Prostate gland (tissue), 2 donors: ENCODE data around the gene GALR1. TPM values are rescaled to one million over a fixed set of nuclear protein-coding genes. Genes with fewer than 3 reads are reported as not detected.

Source experiments
- DNase-seq: peaks from one replicate; pipeline ENCODE4 v3.0.0-alpha.2; 2019; ENCODE audit warnings: low spot score
- H3K27ac ChIP-seq, 2 donors: fragments of 200-600 bp; sonication (generic); 2 replicates each; pipeline ENCODE4 v1.5.1; 2017 to 2019
- H3K27me3 ChIP-seq: fragments of 200-600 bp; sonication (generic); replicated peaks from 2 replicates; pipeline ENCODE4 v1.5.1; 2019; ENCODE audit not compliant: insufficient read depth
- H3K36me3 ChIP-seq, 2 donors: fragments of 200-600 bp; sonication (generic); 1 replicate in 1 of 2; 2 replicates in 1 of 2; pipeline versions ENCODE4 v1.5.1 to v1.8.1; 2017 to 2019
- H3K4me1 ChIP-seq: fragments of 200-600 bp; sonication (generic); replicated peaks from 2 replicates; pipeline ENCODE4 v1.5.1; 2019
- H3K4me3 ChIP-seq, 2 donors: fragments of 200-600 bp; sonication (generic); 2 replicates each; pipeline ENCODE4 v1.5.1; 2017 to 2019
- H3K9me3 ChIP-seq: fragments of 200-600 bp; sonication (generic); 2 replicates; pipeline ENCODE4 v1.5.1; 2017
- CTCF ChIP-seq, 4 experiments: fragments of 200-600 bp in 2 of 4; fragments of 450-650 bp in 2 of 4; sonication (generic) in 2 of 4; IDR thresholded peaks; 1 replicate in 3 of 4; 2 replicates in 1 of 4; pipeline ENCODE4 v1.5.1; 2016 to 2019; ENCODE audit warnings: antibody characterized with exemption in 4 of 4, mild to moderate bottlenecking in 2 of 4, moderate library complexity in 2 of 4
- POLR2A ChIP-seq: fragments of 450-650 bp; IDR thresholded peaks from one replicate; pipeline ENCODE4 v1.6.1; 2016; ENCODE audit warnings: antibody characterized with exemption, mild to moderate bottlenecking
- POLR2AphosphoS5 ChIP-seq: sonication (generic); formaldehyde crosslinking; IDR thresholded peaks from one replicate; pipeline ENCODE4 v1.6.1; 2017; ENCODE audit warnings: antibody characterized with exemption
- WGBS: methylation state at CpG from one replicate; pipeline ENCODE4 v1.1.5; 2018; 5-methylcytosine and 5-hydroxymethylcytosine counted together
- intact Hi-C: fragments of 100-400 bp; cut with DNase I; formaldehyde crosslinking; loops from one replicate; pipeline ENCODE4 v1.14.2; 2022
- total RNA-seq, 2 donors: library from RNA; depleted of rRNA; stranded (reverse); fragments of >200 nt; gene quantifications; one replicate each; pipeline ENCODE4 v1.1.0, GENCODE V29; 2016

Gene GALR1
- total RNA-seq, 2 donors from 2014 or later = 0.14 to 0.34 TPM

- WGBS = 69% methylated on average over 23 of the region's 23 CpGs
- intact Hi-C loops = no loop called here
Observed at GRCh38 chr18:77321823-77322805, 72.5 kb downstream of the GALR1 start.

GRCh38 chr18:77323640-77324299 is 74.1 kb downstream of the GALR1 start:
- intact Hi-C loops = no loop called here
- TF ChIP-seq POLR2AphosphoS5 = no peak
- TF ChIP-seq POLR2A = no peak
- no peak for TF ChIP-seq CTCF (IDR thresholded peaks at IDR 0.05)

More at GRCh38 chr18:77321823-77322805, 72.5 kb downstream of the GALR1 start:
- H3K27ac ChIP-seq = no peak overlapping the region
- H3K36me3 ChIP-seq = no peaks in the 10 kb centered on the region
- H3K4me1 ChIP-seq = no peaks in the 10 kb centered on the region
- H3K9me3 ChIP-seq = no peaks in the 10 kb centered on the region
- DNase-seq = no peak
- peaks cover 2% of the 10 kb centered on the region for H3K27me3 ChIP-seq
- H3K4me3 ChIP-seq = no peak overlapping the region
- TF ChIP-seq POLR2AphosphoS5 (no peak), POLR2A (no peak), CTCF (IDR thresholded peaks at IDR 0.05) (no peak)

More at GRCh38 chr18:77323640-77324299, 74.1 kb downstream of the GALR1 start:
- Histone ChIP-seq H3K4me1 (no peaks in the 10 kb centered on the region), H3K27ac (no peak overlapping the region), H3K27me3 (peaks cover 2% of the 10 kb centered on the region), H3K4me3 (no peak overlapping the region), H3K9me3 (no peaks in the 10 kb centered on the region), H3K36me3 (no peaks in the 10 kb centered on the region)
- WGBS = 54% methylated on average over 12 of the region's 12 CpGs
- no peak for DNase-seq

Other genes starting within 250 kb of the GALR1 start
- 10 to 100 TPM; 19.8 to 43.5 TPM for gene MBP, start 117.1 kb upstream of the GALR1 start, total RNA-seq